GM18861 (cell line): Measurements from ENCODE around the gene ZNF888.
"Not testable (repeated sequence)": the region's sequence is repeated elsewhere in the genome, so short reads cannot be mapped to it uniquely, and the experiment has no call there.

Experiments used
- ATAC-seq: cut with Tn5 transposase; IDR thresholded peaks from one replicate; pipeline ENCODE4 v1.9.1; 2021; ENCODE audit not compliant: unreplicated experiment

Gene ZNF888

GRCh38 chr19:52880895-52881389 lies 42.3 kb downstream of the ZNF888 start:
- no peak for ATAC-seq

GRCh38 chr19:52872996-52873395 lies 50.2 kb downstream of the ZNF888 start:
- ATAC-seq, result not testable (repeated sequence)

- ATAC-seq, result no peak
These were observed 51.8 kb downstream of the ZNF888 start for GRCh38 chr19:52871466-52871865.

GRCh38 chr19:52868031-52868430 lies 55.2 kb downstream of the ZNF888 start:
- ATAC-seq, result not testable (repeated sequence)

GRCh38 chr19:52857378-52858191 lies 65.6 kb downstream of the ZNF888 start, which contains the start of gene ZNF468:
TSS of gene ZNF468 (minus strand) at chr19:52857619. CDS start at chr19:52854272, 3,347 bp downstream.
- peak; percentile 91 for ATAC-seq

GRCh38 chr19:52856540-52857377 lies 66.5 kb downstream of the ZNF888 start:
- peak; percentile 8 for ATAC-seq
